K562 (cell line): Measurements from ENCODE around the gene KRT8. TPM values are rescaled to one million over a fixed set of nuclear protein-coding genes. Genes with fewer than 3 reads are reported as not detected.
A peak's percentile ranks its signal among the peaks of the same experiment; 100 is the strongest.

ENCODE experiments used
- BCOR ChIP-seq: fragments of 450-650 bp; IDR thresholded peaks from 2 replicates; pipeline ENCODE4 v1.6.1; 2016
- CBFB ChIP-seq: sonication (generic); formaldehyde crosslinking; IDR thresholded peaks from 2 replicates; pipeline ENCODE4 v1.4.0; 2020; ENCODE audit warnings: mild to moderate bottlenecking, missing genetic modification reagents
- ELK3 ChIP-seq: fragments of 450-650 bp; formaldehyde crosslinking; IDR thresholded peaks from 2 replicates; pipeline ENCODE4 v1.4.0; 2020; ENCODE audit warnings: mild to moderate bottlenecking
- MAFK ChIP-seq: IDR thresholded peaks from 2 replicates; pipeline ENCODE4 v1.6.1; 2011; ENCODE audit warnings: low read length, improper control_type of control experiment
- MYNN ChIP-seq, 2 experiments: sonication (generic); formaldehyde crosslinking in 1 of 2; IDR thresholded peaks; 2 replicates each; pipeline versions ENCODE4 v1.5.0 to v1.6.1; 2016 to 2020; ENCODE audit warnings: antibody characterized with exemption in 1 of 2, missing genetic modification reagents in 1 of 2
- POLR2A ChIP-seq: fragments of 450-650 bp; conservative IDR thresholded peaks from 2 replicates; pipeline ENCODE4 v1.6.1; 2016
- POLR2B ChIP-seq: fragments of 450-650 bp; IDR thresholded peaks from 2 replicates; pipeline ENCODE4 v1.6.1; 2018; ENCODE audit warnings: low read depth; ENCODE audit not compliant: partially characterized antibody
- RBFOX2 ChIP-seq: fragments of 200-400 bp; formaldehyde crosslinking; IDR thresholded peaks from 2 replicates; pipeline ENCODE4 v1.6.1; 2017; ENCODE audit warnings: low read depth, mild to moderate bottlenecking, low read length, moderate library complexity
- REST ChIP-seq, 2 experiments: fragments of 450-650 bp; formaldehyde crosslinking in 1 of 2; IDR thresholded peaks; 2 replicates each; pipeline versions ENCODE4 v1.4.0 to v1.6.1; 2014 to 2020; ENCODE audit warnings: mild to moderate bottlenecking in 2 of 2, borderline replicate concordance in 1 of 2, low read depth in 1 of 2
- RNF219 ChIP-seq: fragments of 250-450 bp; sonication (Bioruptor Pico); IDR thresholded peaks from 2 replicates; pipeline ENCODE4 v1.5.0; 2022; ENCODE audit warnings: mild to moderate bottlenecking
- THRB ChIP-seq: fragments of 450-650 bp; formaldehyde crosslinking; conservative IDR thresholded peaks from 2 replicates; pipeline ENCODE4 v1.4.0; 2022; ENCODE audit warnings: mild to moderate bottlenecking, missing genetic modification characterization
- polyA plus RNA-seq, 8 experiments: library from polyadenylated mRNA; depleted of rRNA in 4 of 8; stranded (reverse) in 5 of 8; unstranded in 3 of 8; fragments of >200 nt; fragmentation: Nextera tagmentation in 2 of 8; fragmentation: Illumina TruSeq in 1 of 8; extraction: Ambion mirVana in 2 of 8; extraction: Trizol in 1 of 8; gene quantifications; 2 replicates each; pipeline versions ENCODE4 v1.2.1 to v1.2.3, GENCODE V29; 2011 to 2014; ENCODE audit warnings: inconsistent platforms in 1 of 8, missing spikeins in 1 of 8
- total RNA-seq, 7 experiments: library from RNA; depleted of rRNA in 6 of 7; stranded (reverse); fragments of >200 nt in 6 of 7; fragmentation: Illumina TruSeq in 2 of 7; extraction: Trizol in 2 of 7; gene quantifications; 2 replicates each; pipeline versions ENCODE4 v1.2.1 to v1.2.3, GENCODE V29; 2011 to 2021; ENCODE audit warnings: low replicate concordance in 1 of 7

KRT8 gene
- total and polyA plus RNA-seq, 9 of the 15 experiments (the other 6 are each of a cell fraction or from before 2014, with no cell fraction given), result 41.5 to 661 (median 260) TPM

- TF ChIP-seq RNF219 (CRISPR knock-in tag) (no peak), RBFOX2 (peak; percentile 48; the same call in 1 of the 2 replicates), POLR2B (peak; percentile 41), BCOR (no peak), CBFB (no peak), MAFK (no peak), THRB (CRISPR knock-in tag) (0 out of 2 replicates have a peak, but pooled peaks have one; percentile 30), MYNN (IDR thresholded peaks at IDR 0.05) (peak; percentile 62), MYNN (CRISPR knock-in tag; IDR thresholded peaks at IDR 0.05) (no peak), ELK3 (no peak), REST (IDR thresholded peaks at IDR 0.05; ENCODE audit: borderline replicate concordance) (peak; percentile 31; the same call in 1 of the 2 replicates), REST (CRISPR knock-in tag; IDR thresholded peaks at IDR 0.05; ENCODE audit: low read depth) (no peak), POLR2A (peak; percentile 53)
Observed at GRCh38 chr12:52896190-52897100, 8.4 kb downstream of the KRT8 start (continued).
